TTC549 (cell line): Measurements from ENCODE around the gene SEC22C.

Experiments used
- FAIRE-seq: peaks from 2 replicates; lab custom pipeline; 2012; peaks lifted over from hg19 to GRCh38; lab: Jason Lieb, UNC

The SEC22C gene

GRCh38 chr3:42513121-42513520 lies 68.6 kb downstream of the SEC22C start:
- no peak for FAIRE-seq

DNA sequence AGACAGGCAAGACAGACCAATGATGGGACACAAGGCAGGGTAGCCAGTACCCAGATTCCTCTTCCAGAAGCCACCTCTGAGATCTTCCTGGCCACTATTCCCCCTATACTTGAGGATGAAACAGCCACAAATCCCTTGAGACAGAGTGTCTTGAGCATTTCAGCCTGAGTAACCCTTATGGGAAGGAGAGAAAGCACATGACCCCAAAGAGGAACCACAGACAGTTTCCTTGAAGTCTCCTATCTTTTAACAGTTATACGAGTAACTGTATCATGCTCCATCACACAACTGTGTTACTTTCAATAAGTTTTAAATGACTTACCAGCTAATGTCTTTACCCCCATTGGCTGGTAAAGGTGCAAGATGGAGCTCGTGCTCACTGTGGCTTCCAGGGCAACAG lies 70.0 kb downstream of the SEC22C start:
- no peak for FAIRE-seq

DNA sequence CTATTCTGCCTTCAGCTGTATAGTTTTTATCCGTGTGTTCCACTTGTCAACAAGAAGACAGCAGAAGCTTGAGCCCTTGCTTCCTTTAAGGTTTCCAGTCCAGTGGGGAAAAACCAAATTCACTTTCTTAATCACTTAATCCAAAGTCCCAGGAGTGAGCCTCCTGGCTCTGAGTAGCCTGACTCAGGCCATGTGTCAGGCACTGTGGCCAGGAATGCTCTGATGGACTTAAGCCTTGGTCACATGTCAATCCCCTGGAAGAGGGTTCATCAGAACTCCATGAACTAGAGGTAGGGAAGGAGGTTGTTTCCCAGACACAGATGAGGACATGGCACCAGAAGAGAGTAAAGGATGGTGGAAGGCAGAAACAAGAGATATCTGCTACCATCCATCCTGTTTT lies 70.6 kb downstream of the SEC22C start:
- FAIRE-seq = no peak

- no peak for FAIRE-seq
Measured at GRCh38 chr3:42510325-42510724, 71.4 kb downstream of the SEC22C start.

DNA sequence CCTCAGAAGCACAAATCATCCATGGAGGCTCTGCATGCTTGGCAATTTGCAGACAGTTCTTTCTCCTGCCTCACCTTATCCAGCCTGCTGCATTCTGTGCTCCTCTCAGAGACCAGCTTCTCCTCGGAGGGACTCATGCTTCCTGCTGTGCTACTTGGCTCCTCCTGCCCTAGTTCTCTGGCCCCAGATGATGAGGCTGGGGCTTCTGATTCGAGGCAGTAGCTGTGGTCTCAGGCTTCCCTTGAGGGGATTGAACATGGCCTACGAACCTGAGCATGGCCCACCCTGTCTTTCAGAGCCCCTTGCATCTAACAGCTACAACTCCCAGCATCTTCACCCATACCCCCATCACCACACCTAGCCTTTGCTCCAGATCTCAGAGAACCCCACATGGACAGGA lies 72.7 kb downstream of the SEC22C start:
- no peak for FAIRE-seq

DNA sequence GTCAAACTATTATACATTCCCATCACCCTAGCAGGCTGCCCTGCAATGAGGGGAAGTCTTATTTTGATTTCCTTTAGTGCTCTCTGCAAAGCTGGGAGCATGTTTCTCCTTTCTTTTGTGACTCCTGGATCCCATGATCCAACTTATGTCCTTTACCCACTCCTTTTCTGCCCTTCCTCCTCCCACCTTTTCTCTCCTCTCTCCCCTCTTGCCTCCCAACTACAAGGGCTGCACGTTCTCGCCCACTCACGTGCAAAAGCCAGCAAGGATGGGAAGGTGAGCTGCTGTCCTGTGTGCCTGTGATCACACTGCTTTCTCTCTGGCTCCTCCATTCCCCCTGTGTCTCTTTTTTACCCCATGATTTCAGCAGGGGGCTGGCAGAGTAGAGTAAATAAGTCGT lies 73.2 kb downstream of the SEC22C start:
- no peak for FAIRE-seq

DNA sequence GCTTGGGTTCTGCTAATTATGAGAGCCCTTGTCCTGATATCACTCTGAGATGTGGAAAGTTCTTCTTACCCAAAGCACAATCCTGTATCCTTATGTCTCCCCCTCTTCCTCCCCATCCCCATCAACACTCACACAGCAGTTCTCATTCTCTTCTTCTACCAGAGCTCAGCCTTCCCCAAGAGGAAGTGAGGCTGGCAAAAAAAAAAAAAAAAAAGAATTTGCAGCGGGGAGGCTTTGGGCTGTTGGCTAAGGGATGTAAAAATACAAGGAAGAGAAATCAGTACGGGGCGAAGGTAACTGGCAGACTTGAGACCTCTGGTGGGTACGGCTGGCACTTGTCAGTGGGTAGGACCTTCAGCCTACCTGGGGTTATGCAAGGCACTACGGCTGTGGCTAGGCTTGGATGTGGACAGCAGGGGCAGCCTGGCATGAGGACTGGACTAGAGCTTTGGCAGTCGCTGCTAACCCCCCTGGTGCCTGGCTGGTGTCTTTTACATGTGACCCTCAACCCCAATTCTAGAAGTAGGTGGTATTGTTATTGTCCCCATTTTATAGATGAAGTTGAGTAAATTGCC lies 73.9 kb downstream of the SEC22C start:
- FAIRE-seq = no peak

DNA sequence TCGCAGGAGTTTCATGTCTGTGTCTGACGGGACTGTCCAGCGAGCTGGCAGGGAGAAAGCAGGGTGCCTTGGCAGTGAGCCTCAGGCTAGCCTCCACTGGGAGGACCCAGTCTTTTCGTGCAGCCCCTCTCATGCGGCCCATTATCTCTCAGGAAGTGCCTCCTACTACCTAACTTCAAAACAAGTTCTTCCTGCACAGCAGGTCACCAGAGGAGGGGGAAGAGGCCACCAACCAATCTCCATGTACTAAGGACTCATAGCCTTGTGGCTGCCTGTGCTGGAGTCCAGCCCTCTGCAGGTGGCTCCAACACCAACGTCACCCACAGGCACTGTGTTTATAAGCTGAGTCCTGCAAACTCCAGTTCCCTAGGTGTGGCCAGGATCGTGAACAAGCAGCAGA lies 74.5 kb downstream of the SEC22C start:
- no peak for FAIRE-seq

GRCh38 chr3:42505849-42506410 lies 75.8 kb downstream of the SEC22C start:
- FAIRE-seq = no peak

- FAIRE-seq = no peak
Measured at GRCh38 chr3:42505128-42505848, 76.5 kb downstream of the SEC22C start.

- FAIRE-seq = no peak
Measured at GRCh38 chr3:42504334-42505127, 77.2 kb downstream of the SEC22C start.

- no peak for FAIRE-seq
Measured at GRCh38 chr3:42503957-42504333, 77.8 kb downstream of the SEC22C start.

DNA sequence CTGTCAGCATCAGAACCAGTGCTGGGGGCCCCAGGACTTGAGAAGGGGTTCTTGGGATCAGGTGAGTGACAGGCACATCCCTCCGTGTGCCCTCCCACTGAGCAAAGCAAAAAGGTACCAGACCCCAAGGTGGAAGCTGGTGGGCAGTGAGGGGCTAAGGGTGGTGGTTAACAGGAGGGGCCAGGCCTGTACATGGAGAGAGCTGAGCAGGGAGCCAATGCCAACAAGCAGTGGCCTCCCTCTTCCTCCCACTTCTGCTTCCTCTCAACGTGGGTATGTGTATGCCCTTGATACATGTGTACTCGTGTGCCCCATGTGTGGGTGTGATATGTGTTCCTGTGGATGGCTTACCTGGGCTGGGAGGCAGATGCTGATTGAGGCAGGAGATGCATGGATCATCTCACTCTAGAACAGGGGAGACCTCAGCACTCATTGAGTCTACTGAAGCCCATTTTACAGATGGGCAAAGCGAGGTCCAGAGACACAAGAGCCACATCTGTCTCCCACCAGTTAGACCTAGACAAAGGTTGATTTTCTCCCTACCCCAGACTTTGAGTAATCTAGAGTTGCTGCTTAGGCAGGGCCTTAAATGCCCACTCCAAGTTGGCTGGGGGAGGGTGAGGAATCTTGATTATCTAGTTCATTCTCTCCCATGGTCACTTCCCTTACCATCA lies 78.4 kb downstream of the SEC22C start:
- FAIRE-seq = no peak

DNA sequence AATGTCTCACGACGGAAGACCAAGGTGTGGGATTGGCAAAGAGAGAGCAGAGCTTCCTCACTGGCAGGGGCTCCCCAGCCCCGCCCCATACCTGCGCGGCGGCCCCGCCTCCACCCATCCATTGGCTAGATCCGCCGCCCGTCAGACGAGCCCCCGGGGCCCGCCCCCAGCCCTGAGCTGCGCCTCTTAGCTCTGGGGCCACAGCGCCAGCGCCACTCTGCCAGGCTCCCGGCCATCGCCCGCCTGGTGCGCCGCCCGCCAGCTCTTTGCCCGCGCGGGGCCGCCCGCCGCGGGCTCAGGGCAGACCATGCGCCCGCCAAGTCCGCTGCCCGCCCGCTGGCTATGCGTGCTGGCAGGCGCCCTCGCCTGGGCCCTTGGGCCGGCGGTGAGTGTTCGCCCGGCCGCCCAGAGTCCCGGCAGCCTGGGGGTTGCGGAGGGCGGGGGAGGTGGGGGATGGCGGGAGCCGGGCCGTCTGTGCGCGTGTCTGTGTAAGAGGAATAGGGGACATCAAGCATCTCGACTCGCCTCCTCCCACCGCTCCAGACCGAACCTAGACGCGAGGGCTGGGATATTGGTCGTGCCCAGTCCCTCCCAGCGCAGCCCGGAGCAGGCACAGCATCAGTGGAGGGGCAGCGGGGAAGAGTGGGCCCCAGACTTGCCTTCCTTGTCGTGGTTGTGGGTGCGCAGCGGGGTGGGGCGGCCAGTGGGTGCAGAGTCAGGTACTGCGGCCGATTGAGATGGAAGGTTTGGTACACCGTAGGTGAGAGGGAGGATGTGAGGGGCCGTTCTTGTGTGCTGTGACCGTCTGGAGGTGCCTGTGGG lies 79.1 kb downstream of the SEC22C start, which contains the start of gene VIPR1:
Gene VIPR1 (plus strand): TSS at position 215 of the 822 bp plus-strand sequence. CDS start 93 bp downstream, at position 308.
- FAIRE-seq = no peak

DNA sequence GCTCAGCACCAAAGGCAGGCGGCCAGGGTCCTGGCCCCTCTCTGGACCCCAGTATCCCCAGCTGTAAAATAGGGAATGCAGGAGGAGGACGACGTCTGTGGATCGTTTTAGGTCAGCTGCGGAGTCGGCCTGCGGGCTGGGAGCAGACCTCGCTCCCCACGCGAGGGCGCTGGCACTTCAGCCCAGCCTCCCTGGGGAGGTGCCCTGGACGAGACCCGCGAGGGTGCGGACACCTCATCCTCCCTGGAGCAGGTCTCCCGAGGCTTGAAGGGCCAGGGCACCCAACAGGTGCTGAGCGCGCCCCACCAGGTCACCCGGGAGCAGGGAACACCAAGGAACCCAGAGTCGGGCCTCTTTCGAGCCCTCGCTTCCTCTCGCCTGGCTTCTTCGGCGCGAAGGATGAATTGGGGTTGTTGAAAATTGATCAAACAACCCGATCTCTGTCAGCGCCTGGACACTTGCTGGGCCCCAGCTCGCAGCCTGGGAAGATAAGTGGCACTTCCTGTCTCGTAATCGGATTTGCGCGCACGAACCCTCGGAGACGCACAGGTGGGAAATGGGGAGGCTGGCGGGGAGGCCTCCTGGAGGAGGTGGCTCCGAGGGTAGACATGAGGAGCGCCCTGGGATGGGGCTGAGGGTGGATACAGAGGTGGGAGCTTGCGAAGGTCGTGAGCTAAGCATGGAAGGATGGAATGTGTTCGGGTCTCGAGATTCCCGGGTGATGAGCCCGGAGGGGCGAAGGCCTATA lies 79.9 kb downstream of the SEC22C start:
- FAIRE-seq = no peak

- FAIRE-seq = no peak
Measured at GRCh38 chr3:42501321-42501680, 80.5 kb downstream of the SEC22C start.

GRCh38 chr3:42500909-42501308 lies 80.9 kb downstream of the SEC22C start:
- no peak for FAIRE-seq

DNA sequence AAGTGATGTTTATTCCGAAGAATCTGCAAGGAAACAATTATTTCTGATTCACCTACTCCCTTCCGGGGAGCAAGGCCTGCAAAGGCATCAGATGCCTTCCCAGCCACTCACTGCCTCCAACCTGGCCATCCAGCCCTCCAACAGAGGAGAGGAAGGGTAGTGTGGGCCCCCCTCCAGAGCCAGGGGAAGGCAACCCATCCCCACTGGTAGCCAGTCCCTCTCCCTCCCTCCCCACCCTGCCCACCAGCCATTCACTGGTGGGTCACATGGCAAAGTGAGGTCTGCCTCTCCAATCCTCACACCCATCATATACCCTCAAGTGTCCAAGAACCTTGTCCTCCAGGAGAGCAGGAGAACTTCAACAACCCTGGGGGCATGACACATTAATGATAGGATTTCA lies 81.7 kb downstream of the SEC22C start:
- FAIRE-seq = no peak

DNA sequence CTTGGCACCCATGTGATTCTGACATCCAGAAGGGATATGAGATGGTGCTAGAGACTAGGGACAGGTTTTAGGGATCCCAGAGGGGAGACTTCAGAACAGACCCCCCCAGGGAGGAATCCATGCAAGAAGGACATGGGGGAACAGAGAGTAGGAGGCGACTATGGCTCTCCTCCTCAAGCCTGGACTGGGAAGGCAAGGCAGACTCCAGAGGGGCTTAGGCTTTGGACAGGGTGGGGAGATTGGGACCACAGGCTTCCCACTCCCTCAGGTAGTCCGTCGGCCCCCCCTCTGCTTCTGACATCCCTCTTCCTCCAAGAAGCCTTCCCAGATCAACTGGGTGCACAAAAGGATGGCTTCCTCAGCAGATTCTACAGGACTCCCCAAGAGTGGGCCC lies 82.3 kb downstream of the SEC22C start:
- no peak for FAIRE-seq

GRCh38 chr3:42498791-42499477 lies 82.8 kb downstream of the SEC22C start:
- no peak for FAIRE-seq
